ENCODE measurements around the gene RASSF6. TPM values are rescaled to one million over a fixed set of nuclear protein-coding genes. Genes with fewer than 3 reads are reported as not detected.
"Not testable (repeated sequence)": the region's sequence is repeated elsewhere in the genome, so short reads cannot be mapped to it uniquely, and the experiment has no call there.

RASSF6 gene
- total RNA-seq, 1 experiment from 2014 or later, result not detected

- DNase-seq (ENCODE audit: low read depth), result no peak
Observed at GRCh38 chr4:73577371-73577770, 42.9 kb downstream of the RASSF6 start.

GRCh38 chr4:73576381-73576780 lies 43.9 kb downstream of the RASSF6 start:
- DNase-seq (ENCODE audit: low read depth), result no peak

DNA sequence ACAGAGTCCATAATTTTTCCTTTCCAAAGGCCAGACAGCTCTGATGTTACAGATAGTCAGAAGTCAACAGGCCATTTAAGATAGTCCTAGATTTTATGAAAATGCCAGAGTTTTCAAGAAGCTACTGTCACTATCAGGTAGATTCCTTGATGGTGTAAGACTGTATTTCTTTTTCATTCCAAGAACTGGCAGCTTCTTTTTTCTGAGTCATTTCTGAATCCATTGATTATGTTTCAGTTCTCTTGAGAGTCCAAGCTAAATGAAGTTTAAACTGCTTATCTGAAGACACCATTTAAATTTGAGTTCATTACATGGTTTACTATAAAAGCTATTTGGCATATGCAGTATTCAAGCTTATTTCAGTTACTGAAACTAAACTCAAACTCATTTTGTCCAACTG lies 44.6 kb downstream of the RASSF6 start:
- no peak for DNase-seq (ENCODE audit: low read depth)

GRCh38 chr4:73573794-73574528 lies 46.3 kb downstream of the RASSF6 start:
- DNase-seq (ENCODE audit: low read depth), result peak; percentile 63

DNA sequence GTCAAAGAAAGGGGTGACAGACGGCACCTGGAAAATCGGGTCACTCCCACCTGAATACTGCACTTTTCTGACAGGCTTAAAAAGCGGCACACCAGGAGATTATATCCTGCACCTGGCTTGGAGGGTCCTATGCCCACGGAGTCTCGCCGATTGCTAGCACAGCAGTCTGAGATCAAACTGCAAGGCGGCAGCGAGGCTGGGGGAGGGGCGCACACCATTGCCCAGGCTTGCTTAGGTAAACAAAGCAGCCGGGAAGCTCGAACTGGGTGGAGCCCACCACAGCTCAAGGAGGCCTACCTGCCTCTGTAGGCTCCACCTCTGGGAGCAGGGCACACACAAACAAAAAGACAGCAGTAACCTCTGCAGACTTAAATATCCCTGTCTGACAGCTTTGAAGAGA lies 69.4 kb downstream of the RASSF6 start:
- not testable (repeated sequence) for DNase-seq (ENCODE audit: low read depth)

GRCh38 chr4:73544620-73545019 lies 75.6 kb downstream of the RASSF6 start:
- DNase-seq (ENCODE audit: low read depth), result no peak

GRCh38 chr4:73541251-73541650 lies 79.0 kb downstream of the RASSF6 start:
- DNase-seq (ENCODE audit: low read depth), result no peak

- no peak for DNase-seq (ENCODE audit: low read depth)
Observed at GRCh38 chr4:73540826-73541225, 79.4 kb downstream of the RASSF6 start.

GRCh38 chr4:73539386-73539785 lies 80.8 kb downstream of the RASSF6 start:
- DNase-seq (ENCODE audit: low read depth), result no peak

DNA sequence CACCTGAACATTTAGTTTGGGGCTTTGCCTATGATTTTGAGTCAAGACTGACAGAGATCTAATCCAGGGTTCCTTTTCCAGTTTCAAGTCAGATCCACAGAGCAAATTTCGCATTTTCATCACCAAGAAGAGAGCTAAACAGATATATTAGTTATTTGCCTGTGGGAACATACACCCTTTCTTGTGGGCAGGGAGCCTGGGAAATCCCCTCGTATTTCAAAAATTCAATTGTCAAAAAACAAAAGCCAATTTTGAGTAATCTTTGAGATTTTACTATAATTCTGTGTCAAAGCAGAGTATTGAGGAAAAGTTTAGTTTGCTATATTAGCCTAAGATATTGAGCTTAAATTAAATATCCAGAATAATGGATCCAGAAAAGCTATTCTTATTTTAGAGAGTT lies 82.1 kb downstream of the RASSF6 start:
- no peak for DNase-seq (ENCODE audit: low read depth)

DNA sequence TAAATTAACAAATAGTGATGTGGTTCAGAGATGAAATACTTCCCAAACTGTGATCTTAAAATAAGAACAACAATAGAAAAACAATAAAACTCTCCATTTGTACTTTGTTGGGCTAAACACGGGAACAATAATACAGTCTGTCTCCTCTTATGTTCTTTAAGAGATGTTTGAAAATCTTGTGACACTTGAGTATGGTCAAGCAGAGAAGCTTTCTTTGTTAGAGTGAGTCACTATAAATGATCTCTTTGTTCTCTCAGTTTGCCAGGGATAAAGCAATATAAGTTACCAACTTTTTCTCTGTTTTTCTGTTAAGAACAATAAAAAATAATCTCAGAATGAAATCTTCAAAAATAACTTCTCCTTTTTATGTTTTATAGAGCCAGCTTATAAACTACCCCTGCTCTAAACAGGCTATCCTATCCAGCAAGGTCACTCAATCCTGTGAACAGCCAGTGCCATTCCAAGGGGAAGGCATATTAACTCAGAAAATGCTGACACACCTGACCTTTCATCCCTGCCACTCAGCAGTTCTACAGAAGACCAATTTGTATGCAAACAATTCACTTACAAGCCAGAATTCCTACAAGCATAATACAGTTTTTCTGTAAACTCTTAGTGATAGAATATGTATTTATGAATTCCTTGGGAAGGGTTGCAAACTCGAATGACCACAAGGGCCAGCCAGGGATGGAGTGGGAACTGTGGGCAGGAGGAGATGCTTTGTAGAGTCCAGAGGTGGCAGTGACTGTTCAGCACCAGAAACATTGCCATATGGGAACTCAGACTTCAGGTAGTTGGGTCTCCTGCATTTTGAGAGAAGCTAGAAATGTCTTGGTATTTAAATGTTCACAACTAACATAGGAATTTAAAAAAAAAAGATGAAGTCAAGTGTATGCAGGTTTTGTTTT lies 86.5 kb downstream of the RASSF6 start:
- DNase-seq (ENCODE audit: low read depth), result no peak

DNA sequence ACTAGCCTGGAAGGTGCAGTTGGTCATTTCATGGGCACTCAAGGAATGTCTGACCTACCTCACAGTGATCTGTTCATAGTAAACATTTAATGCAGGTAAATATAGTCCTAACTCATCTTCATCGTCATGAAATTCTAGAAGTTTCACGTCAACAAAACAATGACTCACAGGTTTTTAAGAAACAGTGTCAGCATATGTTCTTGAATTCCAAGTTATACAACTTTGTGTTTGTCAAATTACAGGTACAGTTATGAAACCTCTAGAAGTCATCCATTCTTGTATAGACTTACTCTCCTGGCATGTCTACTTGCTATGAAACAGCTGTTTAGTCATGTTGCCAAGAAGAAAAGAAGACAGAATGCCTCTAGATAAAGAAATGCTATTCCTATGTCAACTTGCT lies 92.1 kb downstream of the RASSF6 start:
- DNase-seq (ENCODE audit: low read depth), result no peak

GRCh38 chr4:73527196-73527595 lies 93.0 kb downstream of the RASSF6 start:
- DNase-seq (ENCODE audit: low read depth), result no peak

- no peak for DNase-seq (ENCODE audit: low read depth)
Observed at GRCh38 chr4:73525611-73526010, 94.6 kb downstream of the RASSF6 start.

DNA sequence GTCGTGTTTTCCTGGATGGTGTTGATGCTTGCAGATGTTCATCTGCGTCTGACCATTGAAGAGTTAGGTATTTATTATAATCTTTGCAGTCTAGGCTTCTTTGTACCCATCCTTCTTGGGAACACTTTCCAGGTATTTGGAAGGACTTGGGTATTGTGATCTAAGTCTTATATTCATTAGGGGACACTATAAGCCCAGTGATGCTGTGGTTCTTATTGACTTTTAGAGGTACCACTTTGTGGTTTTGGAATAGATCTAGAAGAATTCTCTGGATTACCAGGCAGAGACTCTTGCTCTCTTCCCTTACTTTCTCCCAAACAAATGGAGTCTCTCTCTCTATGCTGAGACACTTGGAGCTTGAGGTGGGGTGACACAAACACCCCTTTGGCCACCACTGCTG lies 97.1 kb downstream of the RASSF6 start:
- no peak for DNase-seq (ENCODE audit: low read depth)

Other genes with a start within 250 kb of the RASSF6 start
- gene ALB, start 216.1 kb downstream of the RASSF6 start, total RNA-seq (2014; rRNA removed; shearing (Covaris generic)), result not detected in 2 replicates
- gene AFP, start 184.2 kb downstream of the RASSF6 start, total RNA-seq (2014; rRNA removed; shearing (Covaris generic)), result 0.91 TPM in 1 of 2 replicates, not detected in the other
- gene AFM, start 138.7 kb downstream of the RASSF6 start, total RNA-seq (2014; rRNA removed; shearing (Covaris generic)), result not detected in 2 replicates
- gene CXCL8, start 120.1 kb upstream of the RASSF6 start, total RNA-seq (2014; rRNA removed; shearing (Covaris generic)), result 166 and 198 TPM in 2 replicates
- 0.06 TPM in 1 of 2 replicates, not detected in the other for gene CXCL6, start 216.2 kb upstream of the RASSF6 start, total RNA-seq (2014; rRNA removed; shearing (Covaris generic))
- gene PF4V1, start 232.9 kb upstream of the RASSF6 start, total RNA-seq (2014; rRNA removed; shearing (Covaris generic)), result not detected in 2 replicates
- 16.7 and 21.4 TPM in 2 replicates for gene CXCL1, start 249.0 kb upstream of the RASSF6 start, total RNA-seq (2014; rRNA removed; shearing (Covaris generic))